HepG2 (cell line): ENCODE data around the gene PLA2G4A. TPM values are rescaled to one million over a fixed set of nuclear protein-coding genes. Genes with fewer than 3 reads are reported as not detected.

Experiments
- ATAC-seq: fragments of 200-7000 bp; cut with Tn5 transposase; 3 replicates; pipeline ENCODE4 v1.9.1; 2020; ENCODE audit warnings: mild to moderate bottlenecking, moderate library complexity
- BruUV-seq: library from RNA; stranded (reverse); fragments of 400-500 nt; replicated peaks from 2 replicates; lab custom pipeline; 2021; lab: Mats Ljungman, UMichigan
- CTCF ChIA-PET: fragments of 300-600 bp; formaldehyde crosslinking; extraction: SDS; loops from one replicate; lab custom pipeline; 2021; ENCODE audit warnings: low total read pairs, inconsistent platforms, low intra/inter-chr PET ratio; lab: Yijun Ruan, JAX
- POLR2A ChIA-PET: fragments of 350-600 bp; sonication (Branson Sonifier 250); formaldehyde crosslinking; loops from one replicate; lab custom pipeline; 2020; ENCODE audit warnings: antibody characterized with exemption, inconsistent platforms; lab: Yijun Ruan, JAX
- DNase-seq: peaks from one replicate; pipeline ENCODE4 v3.0.0-alpha.2; 2015; ENCODE audit warnings: low spot score
- FAIRE-seq: peaks from 3 replicates; lab custom pipeline; 2011; peaks lifted over from hg19 to GRCh38; lab: Jason Lieb, UNC
- H2AFZ ChIP-seq: one replicate; pipeline ENCODE4 v1.6.1; 2011; ENCODE audit warnings: low read length, inconsistent platforms
- H3K27ac ChIP-seq: fragments of 300-600 bp; 3 replicates; pipeline ENCODE4 v1.8.0; 2011; ENCODE audit warnings: mixed run types, mild to moderate bottlenecking, mixed read lengths, low read length, inconsistent platforms; ENCODE audit not compliant: insufficient read depth; ENCODE audit errors: extremely low read length
- H3K27me3 ChIP-seq, 2 experiments: fragments of 200-600 bp in 1 of 2; 2 replicates in 1 of 2; 3 replicates in 1 of 2; pipeline versions ENCODE4 v1.6.0 to v1.8.0; 2011; ENCODE audit warnings: low read length in 2 of 2, mild to moderate bottlenecking in 2 of 2, moderate library complexity in 2 of 2, inconsistent platforms in 1 of 2; ENCODE audit not compliant: insufficient read depth in 2 of 2, control insufficient read depth in 1 of 2
- H3K36me3 ChIP-seq, 2 experiments: fragments of 200-600 bp in 1 of 2; replicated peaks in 1 of 2; 2 replicates in 1 of 2; 3 replicates in 1 of 2; pipeline versions ENCODE4 v1.5.1 to v1.8.0; 2011; ENCODE audit warnings: low read length in 2 of 2, inconsistent platforms in 1 of 2; ENCODE audit not compliant: insufficient read depth in 2 of 2, control insufficient read depth in 1 of 2
- H3K4me1 ChIP-seq: 2 replicates; pipeline ENCODE4 v1.5.1; 2012; ENCODE audit warnings: low read length, inconsistent platforms; ENCODE audit not compliant: insufficient read depth
- H3K4me2 ChIP-seq: 2 replicates; pipeline ENCODE4 v1.6.0; 2011; ENCODE audit warnings: low read depth, low read length, inconsistent platforms
- H3K4me3 ChIP-seq, 3 experiments: fragments of 200-600 bp in 1 of 3; sonication (generic), shearing (Covaris generic) in 1 of 3; replicated peaks in 1 of 3; 2 replicates each; pipeline ENCODE4 v1.5.1; 2011 to 2016; ENCODE audit warnings: low read length in 3 of 3, inconsistent platforms in 2 of 3, low read depth in 2 of 3, mild to moderate bottlenecking in 2 of 3, control low read depth in 1 of 3, mixed read lengths in 1 of 3; ENCODE audit not compliant: insufficient read depth in 1 of 3
- H3K79me2 ChIP-seq: one replicate; pipeline ENCODE4 v1.6.1; 2011; ENCODE audit warnings: low read length, inconsistent platforms; ENCODE audit not compliant: insufficient read depth
- H3K9ac ChIP-seq: 2 replicates; pipeline ENCODE4 v1.6.0; 2011; ENCODE audit warnings: mild to moderate bottlenecking, low read depth, low read length, inconsistent platforms; ENCODE audit not compliant: insufficient read depth
- H3K9me3 ChIP-seq: 2 replicates; pipeline ENCODE4 v1.5.1; 2012; ENCODE audit warnings: mild to moderate bottlenecking, low read length
- H4K20me1 ChIP-seq: 2 replicates; pipeline ENCODE4 v1.6.0; 2011; ENCODE audit warnings: inconsistent platforms, mild to moderate bottlenecking, low read length, moderate library complexity; ENCODE audit not compliant: insufficient read depth
- BORCS8-MEF2B ChIP-seq: sonication (generic); formaldehyde crosslinking; IDR thresholded peaks from 2 replicates; pipeline ENCODE4 v1.8.0; 2022; ENCODE audit warnings: mild to moderate bottlenecking, missing genetic modification reagents
- CENPT ChIP-seq: sonication (generic); formaldehyde crosslinking; IDR thresholded peaks from 2 replicates; pipeline ENCODE4 v1.8.0; 2022; ENCODE audit warnings: low read depth, mild to moderate bottlenecking, moderate library complexity, missing genetic modification reagents
- CHD2 ChIP-seq: IDR thresholded peaks from 2 replicates; pipeline ENCODE4 v1.6.1; 2011; ENCODE audit warnings: low read depth, low read length, improper control_type of control experiment
- ELF4 ChIP-seq: sonication (generic); formaldehyde crosslinking; IDR thresholded peaks from 2 replicates; pipeline ENCODE4 v1.5.0; 2020; ENCODE audit warnings: missing genetic modification reagents, mild to moderate bottlenecking, moderate library complexity, borderline replicate concordance
- FOXK1 ChIP-seq: sonication (generic); formaldehyde crosslinking; IDR thresholded peaks from 2 replicates; pipeline ENCODE4 v1.4.0; 2020; ENCODE audit warnings: low read depth, missing genetic modification reagents, borderline replicate concordance
- HES4 ChIP-seq: sonication (generic); formaldehyde crosslinking; IDR thresholded peaks from 2 replicates; pipeline ENCODE4 v1.9.0; 2021; ENCODE audit warnings: mild to moderate bottlenecking, missing genetic modification reagents, borderline replicate concordance
- HMG20B ChIP-seq: conservative IDR thresholded peaks from 2 replicates; pipeline ENCODE4 v1.6.1; 2016; ENCODE audit warnings: missing genetic modification reagents, missing compliant biosample characterization
- KMT2A ChIP-seq: sonication (generic); formaldehyde crosslinking; IDR thresholded peaks from 2 replicates; pipeline ENCODE4 v1.4.0; 2020; ENCODE audit warnings: missing genetic modification reagents
- MAF1 ChIP-seq: sonication (generic); formaldehyde crosslinking; IDR thresholded peaks from 2 replicates; pipeline ENCODE4 v1.5.0; 2020; ENCODE audit warnings: missing genetic modification reagents, borderline replicate concordance
- MAFG ChIP-seq: sonication (generic); formaldehyde crosslinking; IDR thresholded peaks from 2 replicates; pipeline ENCODE4 v1.5.1; 2020; ENCODE audit warnings: mild to moderate bottlenecking, missing genetic modification reagents
- MED13 ChIP-seq: sonication (generic); formaldehyde crosslinking; IDR thresholded peaks from 2 replicates; pipeline ENCODE4 v1.5.0; 2020; ENCODE audit warnings: missing genetic modification reagents
- NFIB ChIP-seq: sonication (generic); formaldehyde crosslinking; IDR thresholded peaks from 2 replicates; pipeline ENCODE4 v1.9.0; 2021; ENCODE audit warnings: missing genetic modification reagents, mild to moderate bottlenecking, borderline replicate concordance
- NONO ChIP-seq, 2 experiments: fragments of 450-650 bp in 1 of 2; sonication (generic) in 1 of 2; formaldehyde crosslinking in 1 of 2; IDR thresholded peaks in 1 of 2; conservative IDR thresholded peaks in 1 of 2; 2 replicates each; pipeline versions ENCODE4 v1.6.1 to v1.8.0; 2017 to 2022; ENCODE audit warnings: mild to moderate bottlenecking in 1 of 2, missing genetic modification reagents in 1 of 2, moderate library complexity in 1 of 2
- SALL2 ChIP-seq: sonication (generic); formaldehyde crosslinking; IDR thresholded peaks from 2 replicates; pipeline ENCODE4 v1.8.1; 2023; ENCODE audit warnings: mild to moderate bottlenecking, missing genetic modification reagents, inconsistent platforms
- SP5 ChIP-seq: IDR thresholded peaks from 2 replicates; pipeline ENCODE4 v1.6.1; 2016; ENCODE audit warnings: low read depth, borderline replicate concordance
- ZNF205 ChIP-seq: IDR thresholded peaks from 2 replicates; pipeline ENCODE4 v1.6.1; 2018; ENCODE audit warnings: missing biosample characterization, missing genetic modification reagents
- ZNF232 ChIP-seq: sonication (generic); formaldehyde crosslinking; IDR thresholded peaks from 2 replicates; pipeline ENCODE4 v1.4.0; 2020; ENCODE audit warnings: missing genetic modification reagents, borderline replicate concordance
- ZNF557 ChIP-seq: sonication (generic); formaldehyde crosslinking; IDR thresholded peaks from 2 replicates; pipeline ENCODE4 v1.4.0; 2020; ENCODE audit warnings: missing genetic modification reagents
- ZNF652 ChIP-seq: IDR thresholded peaks from 2 replicates; pipeline ENCODE4 v1.6.1; 2016; ENCODE audit warnings: low read depth, borderline replicate concordance
- ZNF747 ChIP-seq: sonication (generic); formaldehyde crosslinking; IDR thresholded peaks from 2 replicates; pipeline ENCODE4 v1.8.1; 2023; ENCODE audit warnings: missing genetic modification reagents, mild to moderate bottlenecking, borderline replicate concordance
- ZNF773 ChIP-seq: sonication (generic); formaldehyde crosslinking; IDR thresholded peaks from 2 replicates; pipeline ENCODE4 v1.4.0; 2020; ENCODE audit warnings: missing genetic modification reagents, borderline replicate concordance
- ZNF777 ChIP-seq: sonication (generic); formaldehyde crosslinking; IDR thresholded peaks from 2 replicates; pipeline ENCODE4 v1.4.0; 2020; ENCODE audit warnings: missing genetic modification reagents
- ZNF839 ChIP-seq: sonication (generic); formaldehyde crosslinking; IDR thresholded peaks from 2 replicates; pipeline ENCODE4 v1.4.0; 2020; ENCODE audit warnings: missing genetic modification reagents, mild to moderate bottlenecking, borderline replicate concordance
- ZNF879 ChIP-seq: sonication (generic); formaldehyde crosslinking; IDR thresholded peaks from 2 replicates; pipeline ENCODE4 v1.8.1; 2023; ENCODE audit warnings: missing genetic modification reagents
- ZNF891 ChIP-seq: sonication (generic); formaldehyde crosslinking; IDR thresholded peaks from 2 replicates; pipeline ENCODE4 v1.5.0; 2020; ENCODE audit warnings: mild to moderate bottlenecking, missing genetic modification reagents
- WGBS: methylation state at CpG from one replicate; pipeline ENCODE4 v1.1.6; 2017; ENCODE audit warnings: low lambda C conversion rate; 5-methylcytosine and 5-hydroxymethylcytosine counted together
- in situ Hi-C: cut with HindIII; loops from 2 replicates; pipeline ENCODE4 v1.10.0; 2017; ENCODE audit warnings: low pct_unique_long_range_greater_than_20kb; ENCODE audit not compliant: extremely low pct_ligation_motif_present
- intact Hi-C: fragments of 100-400 bp; cut with micrococcal nuclease; formaldehyde crosslinking; loops from one replicate; pipeline ENCODE4 v1.10.0; 2022; ENCODE audit not compliant: unreplicated experiment
- polyA plus RNA-seq, 8 experiments: library from polyadenylated mRNA; depleted of rRNA in 3 of 8; stranded (reverse) in 7 of 8; unstranded in 1 of 8; fragments of >200 nt; fragmentation: Illumina TruSeq in 4 of 8; extraction: Trizol in 4 of 8; gene quantifications; 2 replicates each; pipeline versions ENCODE4 v1.2.1 to v1.2.3, GENCODE V29; 2011 to 2016; ENCODE audit warnings: low read depth in 4 of 8, missing spikeins in 1 of 8, mixed read lengths in 1 of 8; ENCODE audit not compliant: insufficient read depth in 1 of 8
- total RNA-seq, 5 experiments: library from RNA; depleted of rRNA; stranded (reverse); fragments of >200 nt; fragmentation: Illumina TruSeq; extraction: Trizol; gene quantifications; 2 replicates each; pipeline ENCODE4 v1.2.3, GENCODE V29; 2016; ENCODE audit warnings: low read depth in 1 of 5

Gene PLA2G4A
- total and polyA plus RNA-seq, 2 of the 13 experiments (the other 11 are each of a cell fraction or from before 2014, with no cell fraction given), result not detected

GRCh38 chr1:186842547-186842946, 13.8 kb downstream of the PLA2G4A start:
- whole genome bisulfite sequencing, result 13% methylated on average over 4 of the region's 4 CpGs
- Histone ChIP-seq H3K4me3 (no peak overlapping the region), H2AFZ (no peak overlapping the region), H3K27ac (no peak overlapping the region), H3K9me3 (no peaks in the 10 kb centered on the region), H4K20me1 (no peaks in the 10 kb centered on the region), H3K27me3 (no peaks in the 10 kb centered on the region), H3K4me1 (no peaks in the 10 kb centered on the region), H3K36me3 (no peaks in the 10 kb centered on the region), H3K9ac (no peak overlapping the region), H3K79me2 (no peaks in the 10 kb centered on the region), H3K4me2 (no peak overlapping the region)
- no peak for ATAC-seq
- no peak for FAIRE-seq
- POLR2A ChIA-PET, result no interaction called here
- intact Hi-C loops (no loop called here), in situ Hi-C loops (no loop called here)
- BruUV-seq, result no TSS peak
- DNase-seq, result no peak
- CTCF ChIA-PET, result no interaction called here
- TF ChIP-seq KMT2A (CRISPR knock-in tag), result no peak
- TF ChIP-seq HES4 (CRISPR knock-in tag), result no peak
- no peak for TF ChIP-seq HMG20B (CRISPR knock-in tag)
- TF ChIP-seq FOXK1 (CRISPR knock-in tag), result no peak
- TF ChIP-seq MED13 (CRISPR knock-in tag), result no peak
- TF ChIP-seq MAFG, result no peak
- no peak for TF ChIP-seq NONO (IDR thresholded peaks at IDR 0.05)
- TF ChIP-seq NONO (CRISPR knock-in tag; conservative IDR thresholded peaks at IDR 0.05), result no peak
- no peak for TF ChIP-seq MAF1

GRCh38 chr1:186843226-186843625, 14.5 kb downstream of the PLA2G4A start:
- no peak overlapping the region for H2AFZ ChIP-seq
- WGBS, result 0% methylated on average over 2 of the region's 2 CpGs
- BruUV-seq, result no TSS peak
- no peak for FAIRE-seq
- CTCF ChIA-PET, result no interaction called here
- POLR2A ChIA-PET, result no interaction called here
- intact Hi-C loops, result no loop called here
- H3K27me3 ChIP-seq, result no peaks in the 10 kb centered on the region
- H3K4me1 ChIP-seq, result no peaks in the 10 kb centered on the region
- in situ Hi-C loops, result no loop called here
- ATAC-seq, result no peak
- H3K9ac ChIP-seq, result no peak overlapping the region
- no peaks in the 10 kb centered on the region for H4K20me1 ChIP-seq
- no peak for DNase-seq
- H3K27ac ChIP-seq, result no peak overlapping the region
- no peak overlapping the region for H3K4me2 ChIP-seq
- H3K36me3 ChIP-seq, result no peaks in the 10 kb centered on the region
- H3K79me2 ChIP-seq, result no peaks in the 10 kb centered on the region
- H3K9me3 ChIP-seq, result no peaks in the 10 kb centered on the region
- no peak overlapping the region for H3K4me3 ChIP-seq
- TF ChIP-seq ZNF557 (CRISPR knock-in tag) (no peak), CENPT (CRISPR knock-in tag) (no peak), ZNF205 (no peak), ZNF891 (CRISPR knock-in tag) (no peak), CHD2 (no peak), ZNF773 (no peak), SP5 (CRISPR knock-in tag) (no peak), SALL2 (CRISPR knock-in tag) (no peak), ZNF777 (CRISPR knock-in tag) (no peak), NFIB (CRISPR knock-in tag) (no peak), ZNF879 (CRISPR knock-in tag) (no peak), ZNF839 (CRISPR knock-in tag) (no peak), ZNF232 (CRISPR knock-in tag) (no peak), ZNF747 (no peak), ELF4 (no peak), BORCS8-MEF2B (CRISPR knock-in tag) (no peak), ZNF652 (CRISPR knock-in tag) (no peak)
